ENCODE measurements around the gene ZDHHC4.
"Not testable (repeated sequence)": the region's sequence is repeated elsewhere in the genome, so short reads cannot be mapped to it uniquely, and the experiment has no call there.

Gene ZDHHC4

GRCh38 chr7:6579446-6579845, 2.2 kb downstream of the ZDHHC4 start:
- Histone ChIP-seq H3K4me3 (ENCODE audit: low read length) (no peak overlapping the region), H3K36me3 (ENCODE audit: control insufficient read depth, low read length) (peaks cover 55% of the 10 kb centered on the region), H3K4me2 (ENCODE audit: low read length) (no peak overlapping the region), H3K9me2 (replicated peaks; ENCODE audit: control insufficient read depth, low read length) (no peaks in the 10 kb centered on the region), H3K4me1 (ENCODE audit: control insufficient read depth, low read length) (peaks cover 71% of the 10 kb centered on the region), H3K27me3 (ENCODE audit: control insufficient read depth, low read length) (no peaks in the 10 kb centered on the region), H3K79me2 (ENCODE audit: control insufficient read depth, low read length) (peaks cover 38% of the 10 kb centered on the region), H3F3A (ENCODE audit: control insufficient read depth, insufficient read depth) (peaks cover 33% of the 10 kb centered on the region), H4K20me1 (ENCODE audit: control insufficient read depth, insufficient read depth, low read depth, low read length) (no peaks in the 10 kb centered on the region), H3K9me3 (ENCODE audit: control insufficient read depth, insufficient read depth, low read length) (no peaks in the 10 kb centered on the region), H3K27ac (ENCODE audit: low read depth, low read length) (no peak overlapping the region)
- TF ChIP-seq CTCF (IDR thresholded peaks at IDR 0.05; ENCODE audit: low read depth, low read length, poor library complexity, severe bottlenecking) = peak; percentile 27
- no peak for TF ChIP-seq EZH2phosphoT487 (IDR thresholded peaks at IDR 0.05; ENCODE audit: borderline replicate concordance, low read length)

GRCh38 chr7:6585746-6586432, 8.6 kb downstream of the ZDHHC4 start:
- H3K27ac ChIP-seq (ENCODE audit: low read depth, low read length); H3K4me3 ChIP-seq (ENCODE audit: low read length); H3K27me3 ChIP-seq (ENCODE audit: control insufficient read depth, low read length); H3K4me2 ChIP-seq (ENCODE audit: low read length); H3K9me2 ChIP-seq (replicated peaks; ENCODE audit: control insufficient read depth, low read length); H3K9me3 ChIP-seq (ENCODE audit: control insufficient read depth, insufficient read depth, low read length); H4K20me1 ChIP-seq (ENCODE audit: control insufficient read depth, insufficient read depth, low read depth, low read length): not testable (repeated sequence)
- Histone ChIP-seq H3K4me1 (ENCODE audit: control insufficient read depth, low read length) (peaks cover 38% of the 10 kb centered on the region), H3K36me3 (ENCODE audit: control insufficient read depth, low read length) (peaks cover 79% of the 10 kb centered on the region), H3F3A (ENCODE audit: control insufficient read depth, insufficient read depth) (peaks cover 20% of the 10 kb centered on the region), H3K79me2 (ENCODE audit: control insufficient read depth, low read length) (peaks cover 13% of the 10 kb centered on the region)

GRCh38 chr7:6588566-6588965, 11.3 kb downstream of the ZDHHC4 start:
- no peak overlapping the region for H3K27ac ChIP-seq (ENCODE audit: low read depth, low read length)
- H3K4me3 ChIP-seq (ENCODE audit: low read length) = no peak overlapping the region
- peaks cover 77% of the 10 kb centered on the region for H3K36me3 ChIP-seq (ENCODE audit: control insufficient read depth, low read length)
- H3K4me2 ChIP-seq (ENCODE audit: low read length) = no peak overlapping the region
- H3K4me1 ChIP-seq (ENCODE audit: control insufficient read depth, low read length) = peaks cover 21% of the 10 kb centered on the region
- H4K20me1 ChIP-seq (ENCODE audit: control insufficient read depth, insufficient read depth, low read depth, low read length) = peaks cover 8% of the 10 kb centered on the region; the same call in 1 of the 2 replicates
- TF ChIP-seq CTCF (IDR thresholded peaks at IDR 0.05; ENCODE audit: low read depth, low read length, poor library complexity, severe bottlenecking) = no peak
- peaks cover 6% of the 10 kb centered on the region for H3F3A ChIP-seq (ENCODE audit: control insufficient read depth, insufficient read depth)
- no peaks in the 10 kb centered on the region for H3K9me3 ChIP-seq (ENCODE audit: control insufficient read depth, insufficient read depth, low read length)
- H3K79me2 ChIP-seq (ENCODE audit: control insufficient read depth, low read length) = peaks cover 34% of the 10 kb centered on the region
- no peaks in the 10 kb centered on the region for H3K27me3 ChIP-seq (ENCODE audit: control insufficient read depth, low read length)
- no peaks in the 10 kb centered on the region for H3K9me2 ChIP-seq (replicated peaks; ENCODE audit: control insufficient read depth, low read length)

GRCh38 chr7:6589151-6589828, 12.0 kb downstream of the ZDHHC4 start:
- TF ChIP-seq EZH2phosphoT487 (IDR thresholded peaks at IDR 0.05; ENCODE audit: borderline replicate concordance, low read length) (no peak), CTCF (IDR thresholded peaks at IDR 0.05; ENCODE audit: low read depth, low read length, poor library complexity, severe bottlenecking) (peak; percentile 32)
- Histone ChIP-seq H3K4me3 (ENCODE audit: low read length) (peak overlapping the region; percentile 97), H3K9me3 (ENCODE audit: control insufficient read depth, insufficient read depth, low read length) (no peaks in the 10 kb centered on the region), H3F3A (ENCODE audit: control insufficient read depth, insufficient read depth) (peaks cover under 1% of the 10 kb centered on the region), H3K9me2 (replicated peaks; ENCODE audit: control insufficient read depth, low read length) (no peaks in the 10 kb centered on the region), H4K20me1 (ENCODE audit: control insufficient read depth, insufficient read depth, low read depth, low read length) (peaks cover 8% of the 10 kb centered on the region; the same call in 1 of the 2 replicates), H3K79me2 (ENCODE audit: control insufficient read depth, low read length) (peaks cover 37% of the 10 kb centered on the region), H3K27ac (ENCODE audit: low read depth, low read length) (0 out of 2 replicates have a peak overlapping the region, but pooled peaks have one; percentile 4), H3K4me1 (ENCODE audit: control insufficient read depth, low read length) (peaks cover 21% of the 10 kb centered on the region), H3K27me3 (ENCODE audit: control insufficient read depth, low read length) (no peaks in the 10 kb centered on the region), H3K4me2 (ENCODE audit: low read length) (peak overlapping the region; percentile 78), H3K36me3 (ENCODE audit: control insufficient read depth, low read length) (peaks cover 77% of the 10 kb centered on the region)

All from DOHH2 (cell line).